Thymus (tissue), 11 donors: ENCODE results near the gene SFT2D3. TPM values are rescaled to one million over a fixed set of nuclear protein-coding genes. Genes with fewer than 3 reads are reported as not detected.

Experiments used
- DNase-seq, 9 donors: peaks; one replicate each; pipeline ENCODE4 v3.0.0-alpha.2; 2013; ENCODE audit warnings: low spot score in 9 of 9, low read depth in 6 of 9, missing footprints in 1 of 9
- H3K27ac ChIP-seq, 2 donors: one replicate each; pipeline ENCODE4 v1.5.1; 2013; ENCODE audit warnings: control low read depth in 1 of 2, low read depth in 1 of 2, low read length in 1 of 2, mild to moderate bottlenecking in 1 of 2, moderate library complexity in 1 of 2
- H3K27me3 ChIP-seq, 2 donors: one replicate each; pipeline ENCODE4 v1.5.1; 2013; ENCODE audit warnings: low read length in 1 of 2; ENCODE audit not compliant: control insufficient read depth in 2 of 2, insufficient read depth in 1 of 2
- H3K36me3 ChIP-seq, 2 donors: one replicate each; pipeline ENCODE4 v1.5.1; 2013; ENCODE audit warnings: low read length in 1 of 2, mild to moderate bottlenecking in 1 of 2, moderate library complexity in 1 of 2; ENCODE audit not compliant: control insufficient read depth in 2 of 2, insufficient read depth in 2 of 2
- H3K4me1 ChIP-seq, 2 donors: one replicate each; pipeline ENCODE4 v1.5.1; 2013; ENCODE audit warnings: low read length in 2 of 2; ENCODE audit not compliant: control insufficient read depth in 2 of 2, insufficient read depth in 2 of 2
- H3K4me3 ChIP-seq, 2 donors: one replicate each; pipeline ENCODE4 v1.5.1; 2013; ENCODE audit warnings: low read length in 2 of 2, control low read depth in 1 of 2, mild to moderate bottlenecking in 1 of 2
- H3K9me3 ChIP-seq, 2 donors: one replicate each; pipeline ENCODE4 v1.5.1; 2013; ENCODE audit warnings: low read length in 1 of 2, mild to moderate bottlenecking in 1 of 2; ENCODE audit not compliant: control insufficient read depth in 2 of 2, insufficient read depth in 1 of 2
- whole genome bisulfite sequencing: extraction: QIAGEN DNeasy Blood & Tissue Kit; methylation state at CpG from one replicate; pipeline ENCODE4 v1.1.7; 2013; 5-methylcytosine and 5-hydroxymethylcytosine counted together
- polyA plus RNA-seq: library from polyadenylated mRNA; stranded (reverse); fragments of 200-250 nt; gene quantifications from one replicate; pipeline ENCODE4 v1.2.3, GENCODE V29; 2013
- total RNA-seq: library from RNA; stranded (reverse); fragments of 120-200 nt; gene quantifications from one replicate; pipeline ENCODE4 v1.2.4, GENCODE V29; 2013
- donor health status: healthy.

The SFT2D3 gene
- total and polyA plus RNA-seq, 2 donors: 7.3 to 8.8 TPM

DNA sequence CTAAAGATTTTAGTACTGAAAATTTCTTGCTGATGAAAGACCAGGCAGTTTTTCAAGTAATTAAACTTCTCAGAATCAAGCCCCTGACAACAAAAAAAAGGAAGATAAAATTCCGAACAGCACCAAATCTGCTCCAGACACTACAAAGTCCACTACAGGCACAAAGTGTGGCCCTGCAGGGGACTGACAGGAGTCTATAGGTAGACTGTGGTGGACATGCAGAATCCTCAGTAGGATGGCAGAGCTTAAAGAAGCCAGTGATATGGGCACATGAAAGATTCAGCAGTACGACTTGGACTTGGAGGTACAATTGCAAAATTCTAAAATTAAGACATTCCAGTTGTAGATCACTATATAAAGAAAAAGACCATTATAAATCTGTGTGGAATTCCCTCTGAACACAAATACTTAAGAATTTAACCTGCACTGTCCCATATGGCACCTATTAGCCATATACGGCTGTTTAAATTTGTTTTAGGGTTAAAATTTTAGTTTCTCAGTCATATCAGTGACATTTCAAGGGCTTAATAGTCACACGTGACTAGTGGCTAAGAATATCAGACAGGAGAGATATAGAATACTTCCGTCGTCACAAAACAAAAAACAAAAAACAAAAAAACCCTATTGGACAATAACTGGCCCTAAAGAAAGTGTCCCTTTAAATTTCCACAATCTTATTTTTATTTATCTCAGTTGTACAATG lies 32.0 kb downstream of the SFT2D3 start:
- WGBS: 97% methylated on average over 6 of the region's 6 CpGs
- no peaks in the 10 kb centered on the region for H3K27me3 ChIP-seq
- no peaks in the 10 kb centered on the region for H3K4me1 ChIP-seq
- peaks cover 0 to 9% of the 10 kb centered on the region in 2 donors for H3K36me3 ChIP-seq
- no peak overlapping the region for H3K4me3 ChIP-seq
- no peaks in the 10 kb centered on the region for H3K9me3 ChIP-seq
- H3K27ac ChIP-seq: no peak overlapping the region
- DNase-seq: no peak

DNA sequence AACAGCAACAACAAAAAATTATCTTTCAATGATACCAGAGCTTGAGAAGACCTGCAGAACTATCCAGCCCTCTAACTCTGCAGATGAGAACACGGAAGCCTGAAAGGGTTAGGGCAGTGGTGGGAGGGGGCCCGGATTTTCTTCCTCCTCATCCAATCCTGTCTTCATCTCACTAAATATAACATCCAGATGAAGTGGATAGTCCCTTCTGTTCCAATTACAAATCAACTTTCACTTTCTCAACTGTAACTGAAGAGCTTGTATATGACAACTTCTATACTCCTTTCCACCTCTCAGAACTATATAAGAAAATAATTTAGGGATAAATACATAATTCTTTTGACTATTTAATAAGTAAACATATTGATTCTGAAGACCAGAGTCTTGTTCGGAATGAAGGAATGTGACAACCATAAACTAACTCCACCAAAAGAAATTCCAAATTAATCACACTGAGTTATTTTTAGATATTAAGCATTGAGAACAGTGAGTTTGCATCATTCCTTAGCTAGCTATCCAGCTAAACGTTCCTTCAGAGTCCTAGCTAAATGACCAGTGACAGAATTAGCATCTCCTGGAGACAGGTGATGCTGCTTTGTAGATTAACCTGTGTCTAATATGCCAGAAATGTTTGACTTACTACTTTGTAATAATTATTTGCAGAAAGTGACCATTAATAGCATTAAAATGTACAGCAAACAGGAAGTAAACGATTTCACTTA lies 32.7 kb downstream of the SFT2D3 start:
- Histone ChIP-seq H3K27me3 (no peaks in the 10 kb centered on the region), H3K9me3 (no peaks in the 10 kb centered on the region), H3K27ac (no peak overlapping the region), H3K4me3 (no peak overlapping the region), H3K36me3 (peaks cover 2 to 12% of the 10 kb centered on the region in 2 donors), H3K4me1 (no peaks in the 10 kb centered on the region)
- 94% methylated on average over 5 of the region's 5 CpGs for WGBS
- no peak for DNase-seq

DNA sequence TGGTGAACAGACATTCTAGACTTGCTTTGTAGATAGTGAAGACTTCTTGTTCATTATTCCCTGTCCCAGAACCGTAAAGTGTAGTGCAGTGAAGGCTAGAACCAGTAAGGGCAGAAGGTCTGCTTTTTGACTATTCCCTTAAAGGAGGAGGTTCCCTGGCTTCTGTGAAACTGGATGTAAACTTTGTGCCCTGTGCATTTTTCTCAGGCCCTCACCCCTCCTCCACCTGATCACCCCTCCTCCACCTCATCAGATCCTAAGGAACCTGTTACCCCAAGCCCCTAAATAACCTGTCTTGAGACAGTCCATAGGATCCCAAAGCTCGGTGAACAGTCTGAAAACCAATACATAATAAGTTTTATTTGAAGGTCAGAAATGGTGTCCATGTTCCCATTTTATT lies 33.7 kb downstream of the SFT2D3 start:
- no peaks in the 10 kb centered on the region for H3K9me3 ChIP-seq
- H3K27me3 ChIP-seq: no peaks in the 10 kb centered on the region
- no peak overlapping the region for H3K4me3 ChIP-seq
- 98% methylated on average over 2 of the region's 2 CpGs for WGBS
- H3K4me1 ChIP-seq: no peaks in the 10 kb centered on the region
- DNase-seq: no peak
- peaks cover 2 to 17% of the 10 kb centered on the region in 2 donors for H3K36me3 ChIP-seq
- no peak overlapping the region for H3K27ac ChIP-seq

DNA sequence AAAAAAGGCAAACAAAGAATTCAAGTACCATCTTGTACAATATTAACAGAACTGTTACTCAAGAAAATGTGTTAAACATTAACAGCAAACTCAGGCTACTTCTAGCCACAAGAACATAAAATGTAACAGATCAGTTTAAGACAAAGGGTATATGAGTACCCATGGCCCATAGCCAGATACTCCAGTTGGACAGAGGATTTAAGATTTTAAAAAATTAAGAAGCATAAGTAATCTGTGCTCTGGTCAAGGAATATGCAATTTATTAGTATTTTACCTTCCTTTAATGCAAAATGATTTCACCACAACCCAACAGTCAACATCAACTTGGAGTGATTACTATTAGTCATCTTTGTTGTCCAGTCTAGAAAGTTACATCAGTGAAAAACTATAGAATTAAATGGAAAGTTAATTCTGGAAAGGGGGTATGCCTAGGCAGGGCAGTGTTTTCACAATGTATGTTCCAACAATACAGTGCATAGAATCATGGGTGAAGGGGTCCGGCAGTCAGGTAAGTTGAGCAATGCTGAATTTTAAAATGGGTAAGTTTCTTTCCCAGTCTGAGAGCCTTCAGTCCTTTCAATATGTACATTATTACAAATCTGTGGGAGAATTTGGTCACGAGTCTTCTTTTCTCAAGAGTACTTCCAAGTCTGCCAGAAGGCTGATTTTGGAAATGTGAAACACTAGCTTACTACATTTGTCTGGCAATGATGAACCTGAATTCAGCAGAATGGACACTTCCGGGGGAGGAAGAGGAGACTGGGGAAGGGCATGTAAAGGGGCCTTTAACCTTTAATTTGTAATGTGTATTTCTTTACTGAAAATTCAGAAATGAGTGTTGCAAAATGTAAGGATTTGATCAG lies 34.5 kb downstream of the SFT2D3 start:
- Histone ChIP-seq H3K36me3 (peaks cover 5 to 24% of the 10 kb centered on the region in 2 donors), H3K27me3 (no peaks in the 10 kb centered on the region), H3K4me3 (no peak overlapping the region), H3K4me1 (no peaks in the 10 kb centered on the region), H3K27ac (no peak overlapping the region), H3K9me3 (no peaks in the 10 kb centered on the region)
- no peak for DNase-seq
- WGBS: 98% methylated on average over 3 of the region's 3 CpGs

DNA sequence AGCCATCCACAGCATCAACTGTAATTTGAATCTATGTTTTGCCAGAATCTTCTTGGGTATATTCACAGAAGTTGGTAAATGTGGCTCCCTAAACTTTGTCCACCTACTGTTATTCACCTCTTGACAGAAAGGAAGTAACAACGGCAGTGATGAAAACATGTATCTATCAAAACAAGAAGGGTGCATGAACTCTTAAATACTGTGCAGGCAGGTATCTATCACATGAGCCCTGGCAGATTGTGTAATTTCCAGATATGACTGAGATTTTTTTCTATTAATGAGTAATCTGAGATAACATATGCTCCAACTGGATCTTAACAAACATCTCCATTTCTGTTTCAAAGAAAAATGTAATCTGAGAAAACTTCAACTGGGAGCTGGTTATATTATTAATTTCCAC lies 36.6 kb downstream of the SFT2D3 start:
- no peak for DNase-seq
- 94% methylated on average over 1 of the region's 1 CpG for WGBS

DNA sequence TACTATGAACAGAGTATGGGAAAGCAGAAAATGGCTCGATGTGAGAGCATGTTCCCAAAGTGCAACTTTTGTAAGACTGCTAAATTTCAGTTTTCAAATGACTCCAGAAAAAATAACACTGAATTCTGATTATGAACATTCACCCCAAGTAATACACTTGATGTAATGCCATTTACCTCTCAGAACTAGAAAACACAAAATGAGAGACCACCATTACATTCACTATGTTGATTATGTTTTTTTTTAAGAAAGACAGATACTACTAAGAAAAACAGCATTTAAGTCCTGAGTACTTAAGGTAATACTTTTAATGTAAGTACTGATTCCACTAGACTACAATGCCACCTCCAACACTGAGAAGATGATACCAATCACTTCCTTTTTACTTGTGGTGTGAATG lies 38.5 kb downstream of the SFT2D3 start:
- Histone ChIP-seq H3K4me1 (no peaks in the 10 kb centered on the region), H3K4me3 (no peak overlapping the region), H3K36me3 (peaks cover 9 to 37% of the 10 kb centered on the region in 2 donors), H3K9me3 (no peaks in the 10 kb centered on the region), H3K27me3 (no peaks in the 10 kb centered on the region), H3K27ac (no peak overlapping the region)
- 97% methylated on average over 1 of the region's 1 CpG for WGBS
- no peak for DNase-seq

More for the DNA sequence above, 36.6 kb downstream of the SFT2D3 start:
- no peak overlapping the region for H3K4me3 ChIP-seq
- no peaks in the 10 kb centered on the region for H3K27me3 ChIP-seq
- peaks cover 9 to 32% of the 10 kb centered on the region in 2 donors for H3K36me3 ChIP-seq
- no peaks in the 10 kb centered on the region for H3K9me3 ChIP-seq
- no peak overlapping the region for H3K27ac ChIP-seq
- H3K4me1 ChIP-seq: no peaks in the 10 kb centered on the region

DNA sequence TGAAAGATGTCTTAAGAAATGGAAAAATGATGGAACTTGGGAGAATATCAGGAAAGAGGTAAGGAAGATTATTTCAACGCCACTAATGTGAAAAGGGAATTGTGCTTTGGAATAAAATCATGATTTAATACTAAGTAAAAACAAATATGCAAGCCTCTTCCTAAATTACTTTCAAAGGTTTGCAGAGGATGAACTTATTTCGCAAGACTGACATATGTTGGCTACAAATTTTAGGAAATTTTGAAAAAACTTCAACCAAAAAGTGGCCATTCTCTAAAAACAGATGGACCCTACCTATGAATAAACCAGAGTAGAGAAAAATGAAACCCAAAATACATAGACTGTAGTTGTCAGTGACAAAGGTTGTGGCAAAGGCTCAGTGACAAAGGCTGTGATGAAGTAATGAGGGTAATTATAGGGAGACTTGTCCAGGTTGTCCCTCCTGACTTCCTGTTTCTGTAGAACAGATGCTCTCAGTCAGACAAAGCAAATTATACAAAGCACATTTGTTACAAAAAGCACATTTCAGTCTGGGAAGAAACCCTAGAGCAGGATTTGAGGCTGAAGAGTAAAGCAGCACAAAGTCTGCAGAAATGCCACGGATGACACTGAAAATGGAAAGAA lies 39.5 kb downstream of the SFT2D3 start:
- Histone ChIP-seq H3K4me1 (no peaks in the 10 kb centered on the region), H3K27me3 (no peaks in the 10 kb centered on the region), H3K9me3 (no peaks in the 10 kb centered on the region), H3K36me3 (peaks cover 9 to 46% of the 10 kb centered on the region in 2 donors), H3K4me3 (no peak overlapping the region), H3K27ac (no peak overlapping the region)
- WGBS: 99% methylated on average over 3 of the region's 3 CpGs
- DNase-seq: no peak

DNA sequence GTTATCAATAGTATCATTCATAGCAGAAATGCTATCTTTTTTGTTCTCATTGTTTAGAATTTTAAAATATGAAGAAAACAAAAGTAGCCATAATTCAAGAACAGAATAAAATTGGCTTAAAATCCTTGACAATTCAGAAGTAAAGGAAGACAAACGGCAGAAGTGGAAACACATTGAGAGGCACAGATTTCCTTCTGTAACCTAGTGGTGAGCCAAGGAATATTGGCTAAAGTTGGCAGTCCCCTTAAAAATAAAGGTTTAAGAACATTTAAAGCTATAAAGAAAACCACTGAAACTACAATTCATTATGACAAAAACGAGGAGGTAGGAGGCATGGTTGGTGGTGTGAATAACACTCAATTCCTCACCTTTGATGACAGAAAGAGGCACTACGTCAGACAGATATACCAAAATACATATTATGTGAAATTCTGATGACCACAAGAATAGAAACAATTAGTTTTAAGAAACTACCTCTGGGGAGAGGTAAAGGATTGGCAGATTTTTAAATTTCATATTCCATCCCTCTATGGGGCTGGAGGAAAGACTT lies 42.3 kb downstream of the SFT2D3 start:
- H3K27me3 ChIP-seq: no peaks in the 10 kb centered on the region
- no peaks in the 10 kb centered on the region for H3K4me1 ChIP-seq
- H3K27ac ChIP-seq: no peak overlapping the region
- peaks cover 14 to 60% of the 10 kb centered on the region in 2 donors for H3K36me3 ChIP-seq
- no peak overlapping the region for H3K4me3 ChIP-seq
- 97% methylated on average over 3 of the region's 3 CpGs for WGBS
- DNase-seq: no peak
- H3K9me3 ChIP-seq: no peaks in the 10 kb centered on the region
